IgD-negative memory B cell (primary cell): ENCODE results near the gene SEMA3C. TPM values are rescaled to one million over a fixed set of nuclear protein-coding genes. Genes with fewer than 3 reads are reported as not detected.

Experiments used
- H3K27ac Mint-ChIP-seq, 3 donors: one replicate each; pipeline ENCODE4 v1.8.0; 2020 to 2022; ENCODE audit warnings: mild to moderate bottlenecking in 3 of 3, mixed read lengths in 3 of 3, moderate library complexity in 1 of 3
- H3K27me3 Mint-ChIP-seq: one replicate; pipeline ENCODE4 v1.8.0; 2021; ENCODE audit warnings: mixed read lengths
- H3K36me3 Mint-ChIP-seq: one replicate; pipeline ENCODE4 v1.8.0; 2020; ENCODE audit warnings: mild to moderate bottlenecking, mixed read lengths
- H3K4me1 Mint-ChIP-seq, 3 donors: one replicate each; pipeline ENCODE4 v1.8.0; 2020 to 2022; ENCODE audit warnings: mixed read lengths in 3 of 3, mild to moderate bottlenecking in 1 of 3
- H3K4me3 Mint-ChIP-seq, 4 donors: one replicate each; pipeline ENCODE4 v1.8.0; 2020 to 2022; ENCODE audit warnings: mild to moderate bottlenecking in 4 of 4, mixed read lengths in 4 of 4, moderate library complexity in 3 of 4
- H3K9me3 Mint-ChIP-seq, 3 donors: one replicate each; pipeline ENCODE4 v1.8.0; 2020 to 2021; ENCODE audit warnings: mixed read lengths in 3 of 3, mild to moderate bottlenecking in 1 of 3
- polyA plus RNA-seq: library from polyadenylated mRNA; unstranded; fragments of 300-500 nt; fragmentation: Illumina TruSeq; gene quantifications from one replicate; pipeline ENCODE4 v1.2.3, GENCODE V29; 2021

Gene SEMA3C
- polyA plus RNA-seq, 1 donor from 2014 or later = not detected

DNA sequence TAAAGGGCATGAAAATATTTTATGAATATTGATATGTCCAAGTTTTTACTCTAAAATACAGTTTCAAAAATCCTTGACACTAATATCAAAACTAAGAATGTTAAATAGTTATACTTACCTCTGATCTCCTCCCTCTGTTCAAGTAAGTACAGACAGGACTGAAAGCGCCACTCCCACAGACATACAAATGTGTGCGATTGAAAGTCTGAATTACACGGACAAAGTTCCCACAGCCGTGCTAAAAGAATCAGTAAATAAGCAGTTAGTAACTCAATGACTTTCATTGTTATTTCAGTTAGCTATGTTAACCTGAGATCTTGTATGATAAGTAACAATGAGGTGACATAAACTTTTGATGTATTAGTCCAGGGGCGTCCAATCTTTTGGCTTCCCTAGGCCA lies 100.7 kb downstream of the SEMA3C start:
- H3K9me3 Mint-ChIP-seq = peaks cover 0 to 19% (median 4%) of the 10 kb centered on the region in 3 donors
- H3K36me3 Mint-ChIP-seq = peaks cover 4% of the 10 kb centered on the region
- no peaks in the 10 kb centered on the region for H3K27me3 Mint-ChIP-seq
- H3K27ac Mint-ChIP-seq = no peak overlapping the region
- no peak overlapping the region for H3K4me3 Mint-ChIP-seq
- no peaks in the 10 kb centered on the region for H3K4me1 Mint-ChIP-seq

GRCh38 chr7:80816806-80817205 lies 102.0 kb downstream of the SEMA3C start:
- H3K27ac Mint-ChIP-seq = no peak overlapping the region
- H3K36me3 Mint-ChIP-seq = peaks cover 4% of the 10 kb centered on the region
- no peaks in the 10 kb centered on the region for H3K4me1 Mint-ChIP-seq
- H3K9me3 Mint-ChIP-seq = peaks cover 2 to 27% (median 9%) of the 10 kb centered on the region in 3 donors
- H3K27me3 Mint-ChIP-seq = no peaks in the 10 kb centered on the region
- no peak overlapping the region for H3K4me3 Mint-ChIP-seq

GRCh38 chr7:80815733-80816132 lies 103.1 kb downstream of the SEMA3C start:
- H3K27me3 Mint-ChIP-seq = no peaks in the 10 kb centered on the region
- H3K36me3 Mint-ChIP-seq = peaks cover 4% of the 10 kb centered on the region
- peaks cover 3 to 28% (median 10%) of the 10 kb centered on the region in 3 donors for H3K9me3 Mint-ChIP-seq
- no peak overlapping the region for H3K27ac Mint-ChIP-seq
- no peak overlapping the region for H3K4me3 Mint-ChIP-seq
- H3K4me1 Mint-ChIP-seq = no peaks in the 10 kb centered on the region

GRCh38 chr7:80809545-80809944 lies 109.3 kb downstream of the SEMA3C start:
- Mint-ChIP-seq H3K36me3 (peaks cover 1% of the 10 kb centered on the region), H3K27me3 (no peaks in the 10 kb centered on the region), H3K4me3 (no peak overlapping the region), H3K27ac (no peak overlapping the region), H3K4me1 (no peaks in the 10 kb centered on the region), H3K9me3 (peaks cover 3 to 33% (median 11%) of the 10 kb centered on the region in 3 donors)

GRCh38 chr7:80807166-80807900 lies 111.5 kb downstream of the SEMA3C start:
- H3K4me1 Mint-ChIP-seq = no peaks in the 10 kb centered on the region
- no peaks in the 10 kb centered on the region for H3K36me3 Mint-ChIP-seq
- no peak overlapping the region for H3K4me3 Mint-ChIP-seq
- H3K27me3 Mint-ChIP-seq = no peaks in the 10 kb centered on the region
- no peak overlapping the region for H3K27ac Mint-ChIP-seq
- peaks cover 3 to 19% (median 8%) of the 10 kb centered on the region in 3 donors for H3K9me3 Mint-ChIP-seq

DNA sequence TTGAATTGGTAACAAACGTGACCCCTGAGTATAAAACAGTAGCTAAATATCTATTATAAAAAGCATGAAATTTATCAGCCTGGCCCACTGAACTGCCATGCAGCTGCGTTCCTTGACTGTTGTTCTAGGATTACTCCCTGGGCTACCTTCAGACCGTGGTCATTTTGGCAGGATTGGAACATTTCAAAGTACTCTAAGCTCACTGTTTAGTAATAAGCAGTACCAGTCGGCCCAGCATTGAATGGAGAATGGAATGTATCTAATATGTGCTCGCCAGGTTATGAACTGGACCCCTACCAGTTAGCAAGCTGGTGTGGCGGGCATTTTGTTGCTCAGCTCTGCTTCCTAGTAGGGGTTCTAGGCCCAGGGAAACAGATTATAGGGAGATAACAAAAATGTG lies 112.2 kb downstream of the SEMA3C start:
- H3K27me3 Mint-ChIP-seq = no peaks in the 10 kb centered on the region
- no peaks in the 10 kb centered on the region for H3K4me1 Mint-ChIP-seq
- H3K9me3 Mint-ChIP-seq = peaks cover 0 to 16% (median 6%) of the 10 kb centered on the region in 3 donors
- no peak overlapping the region for H3K4me3 Mint-ChIP-seq
- no peaks in the 10 kb centered on the region for H3K36me3 Mint-ChIP-seq
- no peak overlapping the region for H3K27ac Mint-ChIP-seq

- no peaks in the 10 kb centered on the region for H3K36me3 Mint-ChIP-seq
- H3K9me3 Mint-ChIP-seq = peaks cover 0 to 7% (median 2%) of the 10 kb centered on the region in 3 donors
- H3K4me3 Mint-ChIP-seq = no peak overlapping the region
- H3K27me3 Mint-ChIP-seq = no peaks in the 10 kb centered on the region
- no peaks in the 10 kb centered on the region for H3K4me1 Mint-ChIP-seq
- no peak overlapping the region for H3K27ac Mint-ChIP-seq
Measured at GRCh38 chr7:80804589-80804988, 114.3 kb downstream of the SEMA3C start.

GRCh38 chr7:80802527-80802926 lies 116.3 kb downstream of the SEMA3C start:
- no peak overlapping the region for H3K27ac Mint-ChIP-seq
- no peaks in the 10 kb centered on the region for H3K27me3 Mint-ChIP-seq
- no peak overlapping the region for H3K4me3 Mint-ChIP-seq
- H3K4me1 Mint-ChIP-seq = no peaks in the 10 kb centered on the region
- no peaks in the 10 kb centered on the region for H3K36me3 Mint-ChIP-seq
- no peaks in the 10 kb centered on the region for H3K9me3 Mint-ChIP-seq

GRCh38 chr7:80794631-80795573 lies 123.9 kb downstream of the SEMA3C start:
- Mint-ChIP-seq H3K27me3 (no peaks in the 10 kb centered on the region), H3K27ac (no peak overlapping the region), H3K36me3 (no peaks in the 10 kb centered on the region), H3K4me1 (no peaks in the 10 kb centered on the region), H3K4me3 (no peak overlapping the region), H3K9me3 (no peaks in the 10 kb centered on the region)

DNA sequence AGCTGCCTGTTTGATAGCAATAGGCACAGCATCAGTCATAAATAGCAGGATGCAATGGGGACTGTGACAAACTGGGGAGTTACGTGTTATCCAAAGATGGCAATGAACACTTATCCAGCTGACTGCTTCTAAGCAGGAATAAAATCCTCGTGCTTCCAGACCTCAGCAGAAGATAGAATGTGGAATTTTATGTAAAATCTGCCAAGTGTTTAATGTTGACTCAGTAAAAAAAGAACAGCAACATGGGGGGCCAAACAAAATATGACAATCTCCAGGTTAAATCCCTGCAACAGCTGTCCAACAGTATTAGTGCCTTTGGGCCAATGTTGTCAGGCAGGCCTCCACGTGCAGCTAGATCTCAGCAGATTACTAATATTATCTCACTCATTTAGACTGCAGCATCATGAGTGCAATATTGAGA lies 127.3 kb downstream of the SEMA3C start:
- peaks cover 2% of the 10 kb centered on the region for H3K36me3 Mint-ChIP-seq
- H3K27ac Mint-ChIP-seq = no peak overlapping the region
- no peaks in the 10 kb centered on the region for H3K27me3 Mint-ChIP-seq
- no peaks in the 10 kb centered on the region for H3K4me1 Mint-ChIP-seq
- H3K4me3 Mint-ChIP-seq = peak overlapping the region in 1 of 4 donors; percentile 49
- peaks cover 0 to 6% (median 0%) of the 10 kb centered on the region in 3 donors for H3K9me3 Mint-ChIP-seq

DNA sequence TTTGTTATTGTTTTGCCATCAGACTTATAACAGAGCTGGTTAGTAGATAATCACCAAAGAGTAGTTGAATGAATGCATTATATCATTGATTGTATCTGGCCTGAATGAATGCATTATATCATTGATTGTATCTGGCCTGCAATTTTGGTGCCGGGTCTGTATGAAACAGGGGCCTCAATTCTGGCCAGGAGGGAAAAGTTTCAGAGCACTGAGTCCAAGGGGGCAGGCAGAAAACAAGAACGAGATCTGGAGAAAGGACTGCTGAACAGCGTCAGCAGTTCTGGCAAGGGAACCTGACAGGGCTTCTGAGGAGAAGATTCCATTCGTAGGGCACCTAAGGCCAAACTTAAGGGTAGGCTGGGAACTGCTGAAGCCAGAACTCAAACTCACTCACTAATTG lies 128.0 kb downstream of the SEMA3C start:
- Mint-ChIP-seq H3K4me1 (no peaks in the 10 kb centered on the region), H3K27me3 (no peaks in the 10 kb centered on the region), H3K36me3 (peaks cover 2% of the 10 kb centered on the region), H3K4me3 (no peak overlapping the region), H3K27ac (no peak overlapping the region), H3K9me3 (peaks cover 0 to 6% (median 0%) of the 10 kb centered on the region in 3 donors)

- H3K9me3 Mint-ChIP-seq = peaks cover 0 to 6% (median 0%) of the 10 kb centered on the region in 3 donors
- peaks cover 2% of the 10 kb centered on the region for H3K36me3 Mint-ChIP-seq
- H3K27me3 Mint-ChIP-seq = no peaks in the 10 kb centered on the region
- H3K4me1 Mint-ChIP-seq = no peaks in the 10 kb centered on the region
- H3K4me3 Mint-ChIP-seq = no peak overlapping the region
- H3K27ac Mint-ChIP-seq = no peak overlapping the region
Measured at GRCh38 chr7:80787721-80788120, 131.1 kb downstream of the SEMA3C start.

GRCh38 chr7:80785961-80786536 lies 132.8 kb downstream of the SEMA3C start:
- H3K27ac Mint-ChIP-seq = no peak overlapping the region
- peaks cover 2% of the 10 kb centered on the region for H3K36me3 Mint-ChIP-seq
- H3K27me3 Mint-ChIP-seq = no peaks in the 10 kb centered on the region
- H3K4me3 Mint-ChIP-seq = no peak overlapping the region
- H3K4me1 Mint-ChIP-seq = no peaks in the 10 kb centered on the region
- peaks cover 0 to 6% (median 0%) of the 10 kb centered on the region in 3 donors for H3K9me3 Mint-ChIP-seq

GRCh38 chr7:80785276-80785675 lies 133.6 kb downstream of the SEMA3C start:
- H3K9me3 Mint-ChIP-seq = peaks cover 0 to 6% (median 0%) of the 10 kb centered on the region in 3 donors
- no peaks in the 10 kb centered on the region for H3K4me1 Mint-ChIP-seq
- H3K27me3 Mint-ChIP-seq = no peaks in the 10 kb centered on the region
- H3K4me3 Mint-ChIP-seq = no peak overlapping the region
- no peak overlapping the region for H3K27ac Mint-ChIP-seq
- peaks cover 2% of the 10 kb centered on the region for H3K36me3 Mint-ChIP-seq
